Immature natural killer cell (primary cell): Measurements from ENCODE around the gene ATF7IP2. TPM values are rescaled to one million over a fixed set of nuclear protein-coding genes. Genes with fewer than 3 reads are reported as not detected.

Experiments used
- polyA plus RNA-seq, 3 donors: library from polyadenylated mRNA; unstranded; fragments of 300-500 nt; fragmentation: Illumina TruSeq; gene quantifications; one replicate each; pipeline ENCODE4 v1.2.3, GENCODE V29; 2021

ATF7IP2 gene
- polyA plus RNA-seq, 3 donors from 2014 or later: 34.5 to 118 (median 39.1) TPM

Other genes with a start within 250 kb of the ATF7IP2 start
- gene GRIN2A, start 203.6 kb upstream of the ATF7IP2 start, polyA plus RNA-seq: not detected
- not detected for gene EMP2, start 194.5 kb downstream of the ATF7IP2 start, polyA plus RNA-seq